Measurements from ENCODE around the gene EDC3.

GRCh38 chr15:74613953-74614743, 81.7 kb downstream of the EDC3 start:
- no peak for TF ChIP-seq CTCF (IDR thresholded peaks at IDR 0.05; ENCODE audit: insufficient read depth, low read length, poor library complexity, severe bottlenecking)
- TF ChIP-seq EZH2phosphoT487 (conservative IDR thresholded peaks at IDR 0.05; ENCODE audit: low read length), result no peak
